NCI-H1930 (cell line): ENCODE results near the gene SLC18A3.

Source experiments
- DNase-seq, 2 experiments: peaks; one replicate each; lab custom pipeline; 2025; lab: John Stamatoyannopoulos, UW

Gene SLC18A3

DNA sequence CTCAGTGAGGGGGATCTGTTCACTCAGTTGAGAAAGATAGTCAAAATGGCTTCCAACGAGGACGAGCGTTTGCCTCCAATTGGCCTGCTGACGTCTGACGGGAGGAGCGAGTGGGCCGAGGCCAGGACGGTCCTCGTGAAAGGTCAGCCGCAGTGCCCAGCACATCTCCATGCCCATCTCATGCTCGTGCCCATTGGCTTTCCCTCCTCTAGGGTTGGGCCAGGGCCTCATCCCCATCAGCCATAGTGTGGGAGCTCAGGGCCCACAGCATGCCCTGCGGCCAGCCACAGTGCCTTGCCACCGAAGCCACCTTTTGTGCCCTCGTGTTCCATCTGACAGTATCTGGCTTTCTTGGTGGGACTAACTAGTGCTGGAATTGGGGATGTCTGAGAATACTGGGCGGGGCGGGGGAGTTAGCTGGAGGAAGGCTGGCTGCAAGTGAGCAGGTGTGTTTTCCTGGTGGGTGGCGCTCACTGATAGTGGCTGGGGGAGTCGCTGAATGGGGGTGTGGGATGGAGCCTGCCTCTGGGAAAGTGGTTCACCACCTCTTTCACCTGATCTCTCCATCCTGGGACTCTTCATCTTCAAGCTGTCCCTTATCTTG, 17.6 kb downstream of the SLC18A3 start:
- DNase-seq: no peak

DNA sequence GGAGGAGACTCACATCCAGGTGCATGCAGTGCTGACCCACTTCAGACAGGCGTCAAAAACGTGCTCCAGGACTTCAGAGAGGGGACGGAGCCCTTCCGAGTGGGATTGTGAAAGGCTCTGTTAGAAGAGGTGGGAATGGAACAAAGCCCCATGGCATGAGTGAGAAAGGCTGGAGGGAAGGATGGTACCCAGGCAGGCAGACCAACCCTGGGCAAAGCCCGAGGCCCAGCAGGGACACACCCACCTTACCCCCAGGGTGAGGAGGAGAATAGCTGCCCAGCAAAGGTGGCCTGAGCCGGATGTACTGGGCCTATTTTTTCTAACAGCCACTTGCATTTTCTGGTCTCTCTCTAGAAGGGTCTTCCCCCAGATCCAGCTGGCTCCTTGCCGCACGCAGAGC, 18.5 kb downstream of the SLC18A3 start:
- DNase-seq: no peak

DNA sequence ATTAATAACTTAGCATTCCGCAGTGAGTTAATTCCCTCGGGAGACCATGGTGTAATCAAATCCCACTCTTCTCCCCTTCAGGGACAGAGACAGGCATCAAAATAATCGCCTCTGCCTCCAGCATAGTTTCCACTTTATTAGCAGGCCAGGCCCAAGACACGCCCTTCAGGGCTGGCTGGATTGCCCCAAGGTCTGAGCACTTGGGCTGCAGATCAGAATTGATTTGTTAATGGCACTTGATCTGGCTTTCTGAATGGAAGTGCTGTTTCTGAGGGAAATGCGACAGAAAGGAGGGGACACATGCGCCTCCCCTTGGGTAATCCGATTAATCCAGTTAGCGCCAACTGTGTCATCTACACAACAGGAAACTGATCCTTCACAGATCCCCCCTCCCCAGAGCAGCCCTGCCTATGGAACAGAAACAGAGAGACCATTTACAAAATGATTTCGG, 19.3 kb downstream of the SLC18A3 start:
- DNase-seq: no peak

DNA sequence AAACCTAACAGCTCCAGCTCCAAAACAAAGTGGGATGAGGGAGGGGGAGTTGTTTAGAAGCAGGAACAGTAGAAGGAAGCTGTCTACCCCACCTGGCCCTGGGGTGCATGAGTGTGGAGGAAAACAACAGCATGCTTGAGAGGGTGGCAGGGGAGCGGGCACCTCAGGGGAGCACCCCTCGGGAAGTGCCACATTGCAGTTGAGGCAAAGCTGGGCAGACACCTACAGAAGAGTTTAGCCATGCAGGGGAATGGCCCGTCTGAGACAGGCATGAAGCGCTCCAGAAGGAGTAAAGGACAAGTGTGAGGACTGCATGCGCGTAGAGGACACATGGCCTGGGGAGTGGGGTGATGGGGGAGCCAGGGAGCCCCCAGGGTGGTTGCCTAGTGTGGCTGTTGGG, 21.9 kb downstream of the SLC18A3 start:
- no peak for DNase-seq

DNA sequence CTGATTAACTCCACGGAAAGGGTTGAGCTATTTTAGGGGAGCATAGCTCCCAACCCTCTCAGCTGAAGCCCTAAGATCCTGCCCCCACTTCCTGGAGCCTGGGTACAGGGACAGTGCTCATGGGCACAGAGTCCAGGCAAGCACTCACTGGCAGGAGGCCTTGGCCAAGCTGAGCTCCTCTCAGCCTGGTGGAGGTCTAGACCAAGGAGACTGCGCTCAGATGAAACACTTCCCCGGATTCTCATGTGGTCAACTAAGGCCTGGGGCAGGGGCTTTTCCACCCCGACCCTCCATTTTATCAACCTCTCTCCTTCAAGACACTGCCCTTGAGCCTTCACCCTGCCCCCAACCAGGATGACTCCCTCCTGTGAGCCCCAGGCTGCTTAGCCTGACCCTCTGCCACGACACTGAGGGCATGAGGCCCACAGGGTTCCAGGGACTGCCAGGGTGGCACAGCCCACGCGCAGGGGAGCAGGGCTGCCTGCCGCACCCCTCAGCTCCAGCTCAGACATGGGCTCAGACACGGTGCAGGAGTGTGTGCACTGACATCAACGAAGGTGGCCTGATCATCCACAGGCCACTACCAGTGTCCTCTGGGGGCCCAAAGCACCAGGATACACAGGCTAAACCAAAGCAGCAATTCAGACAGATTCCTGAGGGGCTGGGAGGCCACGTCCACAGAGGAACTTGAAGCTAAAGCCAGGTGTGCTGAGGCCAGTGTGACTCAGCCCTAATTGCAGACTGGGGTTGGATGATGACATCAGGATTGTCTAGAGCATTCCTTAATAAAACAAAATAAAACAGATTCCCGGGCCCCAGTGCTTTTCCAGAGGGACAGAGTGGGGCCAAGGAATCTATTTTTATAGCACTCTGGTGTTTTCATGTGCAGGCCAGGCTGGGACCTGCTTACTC, 22.6 kb downstream of the SLC18A3 start:
- DNase-seq: no peak

DNA sequence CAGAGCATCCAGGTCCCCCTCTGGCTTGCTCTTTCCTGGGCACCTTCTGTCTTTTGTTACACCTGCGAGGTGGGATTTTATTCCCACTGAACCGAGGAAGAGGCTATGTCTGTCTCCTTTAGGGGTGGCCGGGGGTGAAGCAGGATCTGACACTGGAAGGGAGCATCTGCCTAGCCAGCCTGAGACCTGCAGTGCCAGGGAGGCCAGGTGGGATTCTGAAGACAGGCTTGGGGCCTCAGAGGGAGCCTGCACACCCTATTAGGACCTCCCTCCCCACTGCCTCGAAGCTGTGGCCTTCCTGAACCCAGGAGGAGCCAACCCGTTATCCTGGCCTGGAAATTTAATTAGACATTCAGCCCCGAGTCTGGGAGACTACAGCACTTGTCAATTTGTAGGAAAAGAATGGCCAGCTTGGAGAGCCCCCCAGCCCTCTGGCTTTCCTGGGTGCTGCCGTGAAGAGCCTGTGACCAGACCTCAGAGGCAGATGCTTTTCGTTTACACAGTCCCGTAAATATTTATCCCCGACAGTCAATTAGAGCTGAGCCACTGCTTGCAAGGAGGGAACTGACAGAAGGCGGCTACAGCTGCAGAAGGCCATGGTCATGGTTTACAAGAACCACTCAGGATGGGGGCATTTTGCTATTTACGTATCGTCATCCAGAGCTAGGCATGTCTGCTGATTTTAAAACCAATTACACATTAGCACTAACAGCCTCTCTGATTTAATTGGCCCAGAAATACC, 23.4 kb downstream of the SLC18A3 start:
- no peak for DNase-seq

DNA sequence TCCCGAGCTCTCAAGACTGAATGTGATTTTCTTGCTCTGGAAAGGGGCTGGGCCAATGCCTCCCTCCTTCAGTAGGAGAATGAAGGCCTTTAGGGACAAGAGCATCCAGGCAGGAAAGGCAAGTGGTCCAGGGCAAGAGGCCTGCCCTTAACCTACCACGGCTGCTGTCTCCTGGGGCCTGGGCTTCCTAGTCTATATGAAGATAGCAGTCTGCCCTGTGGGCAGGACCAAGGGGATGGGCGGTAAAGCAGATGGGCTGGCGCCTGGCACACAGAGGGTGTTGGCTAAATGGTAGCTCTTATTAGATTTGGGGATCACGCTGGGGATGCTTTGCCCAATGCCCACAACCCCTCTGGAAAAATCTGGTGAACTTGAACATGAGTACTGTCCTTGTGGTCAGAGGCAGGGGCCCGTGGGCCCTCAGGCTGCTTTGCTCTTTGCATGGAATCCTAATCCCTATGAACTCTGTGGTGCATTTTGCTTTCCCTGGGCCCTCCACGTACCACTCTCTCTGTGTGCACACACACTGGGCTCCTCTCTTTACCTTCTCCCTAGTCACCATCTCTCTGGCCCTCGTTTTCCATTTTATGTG, 24.1 kb downstream of the SLC18A3 start:
- no peak for DNase-seq

DNA sequence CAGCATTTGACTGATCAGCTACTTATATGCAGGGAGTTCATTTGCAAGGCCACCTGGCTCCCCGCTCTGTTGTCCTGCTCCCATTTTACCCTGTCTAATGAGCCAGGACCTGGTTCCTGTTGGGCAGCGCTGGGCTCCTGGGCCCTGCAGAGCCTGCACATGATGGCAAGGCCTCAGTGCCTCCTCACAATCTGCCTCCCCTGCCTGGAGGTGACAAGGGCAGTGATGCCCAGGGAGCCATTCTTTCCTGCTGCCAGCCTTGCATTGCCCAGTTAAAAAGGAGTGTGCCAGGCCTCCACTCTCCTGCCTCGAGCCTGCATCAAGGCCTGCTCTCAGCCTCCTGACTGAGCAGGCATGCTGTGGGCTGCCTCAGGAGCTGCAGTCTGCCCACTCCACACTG, 32.2 kb downstream of the SLC18A3 start:
- DNase-seq: no peak

DNA sequence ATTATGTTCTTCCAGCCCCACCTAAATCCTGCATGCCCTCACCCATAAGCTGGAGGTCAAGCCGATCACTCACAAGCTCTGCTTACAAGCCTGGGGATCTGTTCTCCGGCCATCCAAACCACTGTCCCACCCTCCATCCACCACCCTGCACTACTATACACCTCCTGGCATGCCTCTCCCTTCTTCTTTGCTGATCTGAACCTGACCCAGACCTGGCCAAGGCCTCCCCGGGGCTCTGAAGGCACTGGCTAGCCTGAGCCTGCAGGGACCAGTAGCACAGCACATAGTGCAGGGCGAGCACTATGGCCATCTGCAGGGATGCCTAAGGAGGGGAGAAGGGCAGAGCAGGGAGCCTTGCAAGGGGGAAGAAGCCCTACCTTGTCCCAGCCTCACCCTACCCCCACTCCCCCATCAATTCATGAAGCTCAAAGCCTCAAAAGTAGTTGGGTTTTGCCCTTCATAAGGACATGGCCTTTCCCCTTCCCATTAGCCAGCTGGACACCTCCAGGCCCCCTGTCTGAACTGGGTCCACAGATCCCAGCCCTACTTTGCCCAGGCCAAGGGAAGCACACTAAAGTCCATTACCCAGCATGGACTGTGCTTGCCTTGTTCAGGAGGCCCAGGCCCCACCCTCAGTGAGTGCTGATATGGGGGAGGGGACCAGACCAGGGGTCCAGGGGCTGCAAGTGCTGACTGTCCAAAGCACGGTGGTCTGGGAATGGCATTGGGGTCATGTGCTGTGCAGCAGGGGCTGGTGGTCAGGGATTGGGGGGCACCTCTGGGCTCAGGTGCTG, 33.3 kb downstream of the SLC18A3 start:
- DNase-seq: no peak

DNA sequence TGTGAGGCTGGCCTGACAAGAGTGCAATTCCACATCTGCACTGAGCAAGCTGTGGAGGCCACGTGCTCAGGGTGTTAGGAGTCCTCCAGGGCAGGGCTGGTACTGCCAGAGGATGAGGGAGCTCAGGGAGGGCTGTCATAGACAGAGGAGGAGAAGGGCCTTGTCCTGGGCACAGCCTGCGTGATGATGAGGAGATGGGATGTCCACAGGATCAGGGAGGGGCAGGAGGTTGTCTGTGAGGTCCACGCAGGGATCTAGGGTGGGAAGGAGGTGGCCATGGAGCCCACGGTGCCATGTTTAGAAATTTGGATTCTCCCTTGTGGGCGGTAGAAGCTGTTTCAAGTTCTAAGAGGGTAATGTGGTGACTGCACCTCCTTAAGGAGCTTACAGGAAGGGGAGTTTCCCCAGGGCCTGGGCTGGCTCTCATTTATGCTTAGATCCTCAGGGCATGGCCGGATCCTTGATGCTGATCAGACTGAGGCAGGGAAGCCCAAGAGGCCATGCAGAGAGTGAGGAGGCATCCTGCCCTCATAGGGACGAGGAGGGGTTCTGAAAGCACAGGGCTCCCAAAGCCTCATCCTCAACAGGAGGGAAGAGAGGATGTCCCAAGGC, 34.0 kb downstream of the SLC18A3 start:
- no peak for DNase-seq

DNA sequence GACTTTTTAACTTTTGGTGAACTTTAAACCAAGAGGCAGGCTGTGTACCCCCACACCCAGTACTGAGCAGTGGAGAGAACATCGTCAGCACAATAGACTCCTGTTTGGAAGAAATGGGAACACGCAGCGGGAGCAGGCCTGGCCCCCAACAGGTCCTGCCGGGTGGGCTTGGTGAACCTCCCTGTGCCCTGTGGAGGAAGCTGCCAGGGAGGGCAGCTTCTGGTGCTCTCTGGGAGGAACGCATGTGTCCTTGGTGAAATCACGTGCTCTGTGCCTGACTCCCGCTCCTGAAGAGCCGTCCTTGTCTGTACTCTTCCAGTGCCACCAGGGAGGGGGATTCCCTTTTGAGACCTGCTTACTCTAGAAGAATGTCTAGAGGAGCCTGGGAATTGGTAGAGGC, 35.3 kb downstream of the SLC18A3 start:
- no peak for DNase-seq

DNA sequence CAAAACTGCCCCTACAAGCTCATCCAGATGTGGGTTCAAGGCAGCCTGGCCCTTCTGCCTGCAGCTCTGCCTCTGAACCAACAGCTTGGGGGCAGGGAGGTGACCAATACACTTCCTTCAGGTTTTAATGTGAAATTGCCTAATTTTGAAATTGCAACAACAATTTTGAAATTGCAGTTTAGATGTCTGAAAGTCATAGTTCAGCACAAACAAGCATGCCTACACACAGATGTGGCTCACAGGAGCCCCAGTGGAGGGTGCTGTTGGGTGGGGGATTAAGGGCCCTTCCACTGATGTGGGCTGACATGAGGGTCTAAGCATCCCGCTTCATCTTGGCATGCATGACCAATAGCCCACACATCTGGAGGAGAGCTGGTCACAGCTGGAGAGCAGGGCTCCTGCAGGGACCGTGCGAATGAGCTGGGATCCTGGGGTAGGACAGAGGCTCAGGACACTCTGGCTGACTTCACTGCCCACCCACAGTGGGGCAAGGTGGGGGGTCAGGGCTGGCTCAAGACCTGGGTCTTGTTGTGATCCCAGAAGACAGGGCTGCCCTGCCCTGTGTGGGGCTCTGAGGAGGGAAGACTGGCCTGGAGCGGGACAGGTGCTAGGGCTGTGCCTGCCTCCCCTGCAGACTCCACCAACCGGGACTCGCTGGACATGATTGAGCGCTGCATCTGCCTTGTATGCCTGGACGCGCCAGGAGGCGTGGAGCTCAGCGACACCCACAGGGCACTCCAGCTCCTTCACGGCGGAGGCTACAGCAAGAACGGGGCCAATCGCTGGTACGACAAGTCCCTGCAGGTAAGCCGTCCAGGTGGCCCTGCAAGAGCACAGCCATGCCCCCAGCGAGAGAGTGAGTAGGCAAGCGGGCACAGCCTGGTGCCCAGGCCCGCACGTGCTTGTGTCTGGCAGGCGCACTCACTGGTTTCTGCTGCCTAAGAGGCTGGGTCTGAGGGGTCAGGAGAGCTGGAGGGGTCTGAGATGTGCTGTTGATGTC, 36.1 kb downstream of the SLC18A3 start:
- no peak for DNase-seq

DNA sequence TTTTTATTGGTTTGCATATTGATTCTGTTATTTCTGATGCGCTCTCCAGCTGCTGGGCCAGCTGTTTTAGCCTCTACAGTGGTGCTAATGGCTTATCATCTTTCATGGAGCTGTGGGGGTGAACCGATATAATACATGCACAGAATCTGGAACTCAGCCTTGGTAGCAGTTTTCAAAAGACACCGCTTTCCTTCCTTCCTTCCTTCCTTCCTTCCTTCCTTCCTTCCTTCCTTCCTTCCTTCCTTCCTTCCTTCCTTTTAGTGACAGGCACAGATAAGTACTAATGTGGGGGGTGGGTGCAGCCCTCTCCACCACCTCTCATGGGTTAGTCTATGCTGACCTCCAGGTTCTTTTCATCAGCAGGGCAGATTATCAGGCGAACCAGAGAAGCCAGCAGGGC, 37.4 kb downstream of the SLC18A3 start:
- no peak for DNase-seq

DNA sequence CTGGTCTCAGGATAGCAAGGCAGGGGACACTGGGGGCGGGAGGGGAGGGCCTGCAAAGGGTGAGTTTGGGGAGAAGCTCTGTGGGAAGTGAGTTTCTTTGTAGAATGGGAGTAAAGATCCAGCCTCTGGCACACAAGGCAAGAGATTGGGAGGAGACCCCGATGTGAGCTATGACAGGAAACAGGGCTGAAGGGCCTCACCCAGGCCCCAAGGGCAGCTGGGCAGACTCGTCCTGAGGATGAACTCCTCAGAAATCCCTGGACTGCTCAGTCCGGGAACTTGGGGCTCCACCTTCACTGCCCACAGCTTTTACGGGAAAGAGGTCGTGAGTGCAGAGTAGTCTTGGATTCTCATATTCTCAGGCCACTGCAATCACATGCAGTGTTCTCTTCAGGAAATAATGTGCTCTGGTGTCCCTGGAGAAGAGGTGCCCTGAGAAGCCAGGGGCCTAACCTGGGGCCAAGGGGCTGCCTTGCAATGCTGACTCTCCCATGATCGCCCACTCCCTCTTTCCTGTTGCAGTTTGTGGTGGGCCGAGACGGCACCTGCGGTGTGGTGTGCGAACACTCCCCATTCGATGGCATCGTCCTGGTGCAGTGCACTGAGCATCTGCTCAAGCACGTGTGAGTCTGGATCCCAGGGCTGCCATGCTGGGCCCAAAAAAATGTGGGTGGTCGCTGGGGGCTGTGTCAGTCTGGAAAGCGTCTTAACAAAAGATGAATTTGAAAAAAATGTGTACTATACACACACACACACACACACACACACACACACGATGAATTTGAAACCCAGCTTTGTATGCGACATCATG, 38.1 kb downstream of the SLC18A3 start:
- no peak for DNase-seq

DNA sequence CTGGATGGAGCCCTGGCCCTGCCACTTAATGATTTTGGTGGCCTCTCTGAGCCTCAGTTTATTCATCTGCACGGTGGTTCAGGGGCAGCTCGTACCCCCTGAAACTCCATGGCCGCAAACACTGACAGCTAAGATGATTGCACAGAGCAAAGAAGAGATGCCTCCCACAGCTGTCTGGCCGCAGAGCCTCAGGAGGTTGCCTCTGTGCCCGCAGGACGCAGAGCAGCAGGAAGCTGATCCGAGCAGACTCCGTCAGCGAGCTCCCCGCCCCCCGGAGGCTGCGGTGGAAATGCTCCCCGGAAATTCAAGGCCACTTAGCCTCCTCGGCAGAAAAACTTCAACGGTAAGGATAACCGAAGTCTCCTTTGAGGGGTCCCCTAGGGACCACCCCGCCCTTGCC, 39.2 kb downstream of the SLC18A3 start:
- no peak for DNase-seq

DNA sequence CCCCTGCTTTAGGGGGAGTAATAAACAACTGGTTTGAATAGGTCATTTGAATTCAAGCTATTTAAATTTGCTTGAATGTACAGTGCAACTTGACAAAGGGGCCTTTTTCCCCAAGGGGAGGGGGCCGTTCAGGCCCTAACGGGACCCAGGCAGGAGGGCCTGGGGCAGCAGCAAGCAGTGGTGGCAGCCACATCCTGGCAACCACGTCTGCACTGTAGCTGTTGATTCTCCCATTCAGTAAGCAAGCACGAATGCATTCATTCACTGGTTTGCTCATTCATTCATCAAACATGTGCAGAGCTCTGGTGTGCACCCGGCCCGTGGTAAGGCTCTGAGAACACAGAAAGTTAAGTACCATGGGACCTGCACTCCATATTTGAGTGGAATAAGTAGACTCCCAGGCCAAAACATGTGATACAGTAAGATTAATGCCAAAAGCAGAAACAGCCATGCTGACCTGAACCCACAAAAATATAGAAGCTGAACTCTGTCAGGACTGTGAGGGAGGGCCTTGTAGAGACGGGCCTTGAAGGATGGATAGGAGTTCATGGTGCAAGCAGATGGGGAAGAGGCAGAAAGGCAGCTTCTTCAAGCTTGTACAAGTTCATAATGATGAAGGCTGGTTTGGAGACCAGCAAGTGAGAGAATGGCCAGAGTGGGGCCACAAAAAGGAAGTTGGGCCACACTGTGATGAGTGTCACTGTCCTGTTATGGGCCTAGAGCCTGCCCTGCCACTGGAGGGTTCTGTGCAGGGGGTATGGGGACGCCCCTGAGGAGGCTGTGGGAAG, 40.0 kb downstream of the SLC18A3 start:
- DNase-seq: no peak

DNA sequence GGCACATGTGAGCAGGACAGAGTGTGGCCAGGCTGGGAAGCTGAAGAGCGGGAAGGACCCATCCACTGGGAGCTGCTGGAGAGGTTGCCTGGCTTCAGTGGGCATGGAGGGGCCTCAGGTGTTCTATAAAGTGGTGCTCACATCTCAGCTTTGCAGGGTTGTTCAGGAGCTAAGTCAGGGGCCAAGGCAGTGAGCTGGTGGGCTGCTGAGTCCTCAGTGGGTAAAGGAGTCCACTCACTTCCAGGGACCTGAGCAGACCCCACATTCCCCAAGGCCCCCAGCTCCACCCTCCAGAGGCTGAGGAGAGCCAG, 40.6 kb downstream of the SLC18A3 start:
- no peak for DNase-seq

DNA sequence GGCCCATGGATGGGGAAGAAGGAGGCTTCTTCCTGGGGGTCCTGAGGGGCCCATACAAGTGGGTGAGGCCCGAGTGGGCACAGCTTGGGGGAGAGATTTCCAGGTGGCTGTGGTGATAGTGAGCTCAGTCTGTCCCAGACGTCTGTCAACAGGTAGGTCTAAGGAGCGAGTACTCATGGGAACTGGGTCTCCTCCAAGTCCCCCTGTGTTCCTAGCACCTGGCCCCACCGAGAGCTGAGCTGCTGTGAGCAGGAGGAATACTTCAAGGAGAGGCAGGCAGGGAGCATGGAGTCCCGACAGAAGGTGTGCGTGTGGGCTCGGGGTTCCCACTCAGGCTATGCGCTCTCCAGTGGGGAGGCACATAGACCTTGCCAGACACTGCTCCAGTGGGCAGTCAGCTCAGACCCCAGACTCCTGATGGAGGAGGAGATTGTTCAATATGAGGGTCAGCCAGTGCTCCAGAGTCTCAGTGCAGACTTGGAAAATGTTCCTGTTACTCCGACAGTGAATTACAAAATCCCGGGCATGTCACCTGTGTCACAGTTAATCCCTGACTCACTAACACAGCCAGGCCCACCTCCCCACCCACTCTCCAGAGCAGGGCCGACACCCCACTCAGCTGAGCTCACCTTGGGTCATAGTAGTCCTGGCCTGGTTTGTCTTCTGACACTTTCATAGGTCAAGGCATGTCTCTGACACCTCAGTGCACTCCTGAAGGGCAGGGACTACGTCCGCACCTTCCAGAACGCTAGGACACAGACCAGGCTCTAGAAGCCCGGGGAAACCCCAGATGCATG, 41.1 kb downstream of the SLC18A3 start:
- DNase-seq: no peak
